HL-60 (cell line): Measurements from ENCODE around the gene IRAK1BP1.

ENCODE experiments used
- CTCF ChIP-seq: IDR thresholded peaks from one replicate; pipeline ENCODE4 v1.5.1; 2011; ENCODE audit warnings: low read length, control low read depth, inconsistent platforms; ENCODE audit not compliant: insufficient read depth
- GABPA ChIP-seq: IDR thresholded peaks from 2 replicates; pipeline ENCODE4 v1.6.1; 2012; ENCODE audit warnings: low read depth
- POLR2AphosphoS5 ChIP-seq: IDR thresholded peaks from 2 replicates; pipeline ENCODE4 v1.6.1; 2012; ENCODE audit warnings: low read depth
- REST ChIP-seq: IDR thresholded peaks from 2 replicates; pipeline ENCODE4 v1.6.1; 2012; ENCODE audit warnings: low read depth; ENCODE audit not compliant: insufficient replicate concordance
- SPI1 ChIP-seq: IDR thresholded peaks from 2 replicates; pipeline ENCODE4 v1.6.1; 2012; ENCODE audit warnings: low read depth, mild to moderate bottlenecking, borderline replicate concordance

DNA sequence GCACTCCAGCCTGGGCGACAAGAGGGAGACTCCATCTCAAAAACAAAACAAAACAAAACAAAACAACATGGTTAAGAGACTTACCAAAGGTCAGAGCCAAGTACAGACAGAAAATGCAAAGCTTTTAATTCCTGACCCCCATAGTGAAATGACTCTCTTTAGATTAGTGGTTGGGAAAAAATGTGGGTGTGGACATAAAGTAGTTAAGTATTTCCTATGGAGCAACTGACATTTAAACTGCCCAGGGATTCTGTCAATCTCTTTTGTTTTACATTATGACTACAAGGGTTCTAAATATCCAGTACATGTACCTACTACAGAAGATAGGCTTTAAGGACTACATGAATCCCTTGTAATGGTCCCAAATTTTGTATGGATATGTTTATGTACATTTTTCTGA lies 75.1 kb downstream of the IRAK1BP1 start:
- no peak for TF ChIP-seq REST
- no peak for TF ChIP-seq POLR2AphosphoS5
- no peak for TF ChIP-seq SPI1
- no peak for TF ChIP-seq CTCF
- no peak for TF ChIP-seq GABPA
